Stimulated activated CD8-positive, alpha-beta memory T cell treated with anti-CD3 and anti-CD28 coated beads, Interleukin-7, amount 100 ng/mL, for 4 hours (primary cell): ENCODE measurements around the gene GPRASP3.
"Not testable (repeated sequence)": the region's sequence is repeated elsewhere in the genome, so short reads cannot be mapped to it uniquely, and the experiment has no call there.

ENCODE experiments used
- DNase-seq, 2 donors: peaks; one replicate each; pipeline ENCODE4 v3.0.0-alpha.2; 2020; ENCODE audit warnings: low read depth in 2 of 2

Gene GPRASP3, protein sequence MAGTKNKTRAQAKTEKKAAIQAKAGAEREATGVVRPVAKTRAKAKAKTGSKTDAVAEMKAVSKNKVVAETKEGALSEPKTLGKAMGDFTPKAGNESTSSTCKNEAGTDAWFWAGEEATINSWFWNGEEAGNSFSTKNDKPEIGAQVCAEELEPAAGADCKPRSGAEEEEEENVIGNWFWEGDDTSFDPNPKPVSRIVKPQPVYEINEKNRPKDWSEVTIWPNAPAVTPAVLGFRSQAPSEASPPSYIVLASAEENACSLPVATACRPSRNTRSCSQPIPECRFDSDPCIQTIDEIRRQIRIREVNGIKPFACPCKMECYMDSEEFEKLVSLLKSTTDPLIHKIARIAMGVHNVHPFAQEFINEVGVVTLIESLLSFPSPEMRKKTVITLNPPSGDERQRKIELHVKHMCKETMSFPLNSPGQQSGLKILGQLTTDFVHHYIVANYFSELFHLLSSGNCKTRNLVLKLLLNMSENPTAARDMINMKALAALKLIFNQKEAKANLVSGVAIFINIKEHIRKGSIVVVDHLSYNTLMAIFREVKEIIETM

DNA sequence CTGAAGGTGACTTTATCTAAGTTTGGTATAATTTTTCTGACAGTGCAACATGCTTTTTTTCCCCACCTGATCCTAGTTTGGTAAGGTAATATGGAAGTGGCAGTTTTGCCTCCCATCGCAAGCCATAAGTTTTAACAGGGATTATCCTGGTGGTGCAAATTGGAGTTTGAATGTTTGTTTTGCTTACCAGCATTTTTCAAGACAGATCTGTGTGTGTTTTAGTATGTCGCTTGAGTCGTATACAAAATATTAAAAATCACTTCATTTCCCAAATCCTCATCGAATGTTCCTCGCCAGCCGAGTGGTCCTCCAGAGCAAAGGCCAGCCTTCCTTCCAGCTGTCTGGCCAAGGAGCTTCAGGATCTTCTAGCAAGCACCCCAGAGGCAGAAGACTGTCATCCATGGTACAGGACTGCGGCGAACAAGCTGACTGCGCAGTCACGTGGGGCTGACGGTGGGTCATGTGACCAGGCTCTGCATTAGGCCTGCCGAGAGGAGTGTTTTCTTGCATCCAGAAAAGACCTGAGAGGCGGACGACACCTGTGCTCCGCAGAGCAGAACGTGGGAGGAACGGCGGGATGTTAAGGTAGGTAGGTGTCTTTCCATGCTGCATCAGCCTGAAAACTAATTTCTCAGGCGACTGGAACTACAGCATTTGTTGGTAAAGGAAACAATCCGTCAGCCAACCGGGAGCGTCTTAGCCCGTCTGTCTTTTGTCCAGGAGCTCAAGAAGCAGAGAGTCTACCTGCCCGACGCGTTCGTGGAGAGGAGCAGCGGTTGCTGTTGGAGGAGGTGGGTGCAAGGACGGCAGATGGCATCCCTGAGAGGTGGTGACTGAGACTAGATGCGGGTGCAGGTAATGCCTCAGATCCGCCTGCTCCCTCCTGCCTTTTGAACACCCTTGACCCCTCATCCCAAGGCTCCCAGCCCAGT lies at the start of gene GPRASP3:
Gene GPRASP3, plus strand, starts transcription at position 507 of the 932 bp plus-strand sequence. CDS start 28,253 bp downstream, outside the sequence.
- DNase-seq: peak; percentile 41 to 65

DNA sequence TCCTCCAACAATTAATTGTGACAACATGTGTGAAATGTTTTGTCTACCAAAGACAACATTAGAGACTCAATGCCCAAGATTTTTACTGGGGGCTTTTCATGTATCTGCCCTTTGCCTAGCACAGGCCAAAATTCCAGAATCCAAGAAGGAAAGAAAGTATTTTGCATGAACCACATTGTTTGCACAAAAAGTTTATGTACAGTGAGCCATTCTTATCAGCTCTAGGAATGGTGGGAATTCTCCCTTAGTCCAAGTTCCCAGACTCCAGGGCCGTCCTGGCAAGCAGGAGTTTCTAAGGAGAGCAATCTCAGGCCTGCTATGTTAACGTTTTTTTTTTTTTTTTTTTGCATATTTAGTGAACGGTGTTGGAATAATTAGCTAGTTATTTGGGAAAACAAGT lies 47.7 kb upstream of the GPRASP3 start:
- no peak for DNase-seq

DNA sequence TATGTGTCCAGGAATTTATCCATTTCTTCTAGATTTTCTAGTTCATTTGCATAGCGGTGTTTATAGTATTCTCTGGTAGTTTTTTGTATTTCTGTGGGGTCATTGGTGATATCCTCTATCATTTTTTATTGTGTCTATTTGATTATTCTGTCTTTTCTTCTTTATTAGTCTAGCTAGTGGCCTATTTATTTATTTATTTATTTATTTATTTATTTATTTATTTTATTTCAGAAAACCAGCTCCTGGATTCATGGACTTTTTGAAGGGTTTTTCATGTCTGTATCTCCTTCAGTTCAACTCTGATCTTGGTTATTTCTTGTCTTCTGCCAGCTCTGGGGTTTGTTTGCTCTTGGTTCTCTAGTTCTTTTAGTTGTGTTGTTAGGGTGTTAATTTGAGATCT lies 43.1 kb upstream of the GPRASP3 start:
- not testable (repeated sequence) for DNase-seq

DNA sequence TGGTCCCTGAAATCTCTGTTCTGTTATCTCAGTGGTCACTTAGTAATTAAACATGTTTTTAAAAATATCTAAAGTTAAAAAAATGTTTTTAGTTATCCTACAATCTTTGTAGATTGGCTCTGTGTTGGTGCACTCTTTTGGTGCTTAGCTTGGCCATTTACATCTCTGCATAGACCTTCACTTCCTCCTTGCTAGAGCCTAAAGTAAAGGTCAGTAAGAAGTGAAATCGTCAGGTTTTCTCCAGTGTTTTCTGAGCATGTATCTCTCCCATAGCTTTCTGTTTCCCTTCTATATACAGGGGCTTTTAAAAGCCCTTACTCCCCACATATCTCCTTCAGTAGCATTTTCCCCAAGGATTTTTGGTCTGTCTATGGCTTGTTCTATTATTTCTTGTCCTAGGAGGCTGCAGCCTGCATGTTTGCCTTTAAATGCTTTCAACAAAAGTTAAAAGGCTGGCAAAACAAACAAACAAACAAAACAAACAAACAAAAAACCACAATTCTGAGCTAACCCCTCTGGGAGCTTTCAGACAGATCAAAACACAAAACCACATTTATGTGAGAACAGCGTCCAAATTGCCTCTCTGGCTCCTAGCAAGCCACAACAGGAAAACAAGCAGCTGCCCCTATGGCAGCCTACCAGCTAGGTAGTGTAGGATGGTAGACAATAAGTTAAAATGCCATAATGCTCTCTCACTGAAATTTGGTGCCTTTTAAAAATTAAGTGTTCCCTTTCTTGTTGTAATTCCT lies 35.6 kb upstream of the GPRASP3 start:
- no peak for DNase-seq

DNA sequence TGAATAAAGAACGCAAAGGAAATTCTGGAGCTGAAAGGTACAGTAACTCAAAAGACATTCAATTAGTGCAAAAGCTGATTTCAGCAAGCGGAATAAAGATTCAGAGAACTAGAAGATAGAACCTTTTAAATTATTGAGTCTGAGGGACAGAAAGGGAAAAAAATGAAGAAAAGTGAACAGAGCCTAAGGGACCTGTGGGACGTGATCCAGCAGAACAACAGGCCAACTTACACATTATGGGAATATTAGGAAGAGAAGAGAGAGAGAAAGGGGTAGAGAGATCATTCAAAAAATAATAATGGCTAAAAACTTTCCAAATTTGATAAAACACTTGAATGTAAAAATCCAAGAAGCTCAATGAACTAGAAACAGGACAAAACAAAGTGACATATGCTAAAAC lies 25.8 kb upstream of the GPRASP3 start:
- DNase-seq: no peak

DNA sequence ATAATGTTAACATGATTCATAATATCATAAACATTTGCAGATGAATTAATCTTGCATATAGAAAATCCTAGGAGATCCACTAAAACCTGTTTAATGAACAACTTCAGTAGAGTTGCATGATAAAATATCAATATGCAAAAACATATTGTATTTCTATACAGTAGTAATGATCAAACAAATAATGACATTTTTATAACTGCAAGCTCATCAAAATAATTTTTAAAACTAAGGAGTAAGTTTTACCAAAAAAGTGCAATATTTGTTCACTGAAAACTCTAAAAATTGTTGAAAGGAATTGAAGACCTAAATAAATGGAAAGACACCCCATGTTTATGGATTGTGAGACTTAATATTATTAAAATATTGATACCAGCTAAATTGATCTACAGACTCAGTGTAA lies 24.2 kb upstream of the GPRASP3 start:
- no peak for DNase-seq

DNA sequence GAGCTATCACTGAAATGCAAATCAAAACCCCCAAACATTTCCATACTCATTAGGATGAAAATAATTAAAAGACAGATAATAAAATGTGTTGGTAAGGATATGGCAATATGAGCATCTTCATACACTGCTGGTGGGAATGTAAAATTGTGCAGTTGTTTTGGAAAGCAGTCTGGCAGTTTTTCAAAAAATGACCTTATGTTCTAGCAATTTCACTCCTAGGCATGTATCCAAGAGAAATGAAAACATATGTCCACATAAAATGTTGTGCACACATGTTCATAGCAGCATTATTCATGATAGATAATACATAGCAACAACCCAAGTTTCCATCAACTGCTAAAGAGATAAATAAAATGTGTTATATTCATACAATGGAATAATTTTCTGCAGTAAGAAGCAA lies 23.0 kb upstream of the GPRASP3 start:
- DNase-seq: no peak

DNA sequence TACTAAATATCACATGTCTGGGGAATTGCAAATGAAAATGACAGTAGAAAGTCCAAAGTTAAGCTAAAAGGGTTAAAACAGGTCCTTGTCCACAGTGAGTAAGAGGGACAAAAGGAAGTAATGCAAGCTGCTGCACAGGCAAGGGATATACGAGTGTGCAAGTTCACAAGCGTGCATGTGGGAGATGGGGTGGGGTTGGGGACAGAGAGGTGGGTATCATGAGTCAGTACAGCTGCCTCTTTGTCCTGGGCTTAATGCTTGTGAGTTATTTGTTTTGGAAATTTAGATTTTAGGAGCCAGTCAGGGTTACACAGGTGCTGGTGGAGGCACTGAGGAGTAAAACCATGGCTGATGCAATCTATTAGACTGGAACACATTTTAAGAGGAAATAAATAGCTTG lies 11.6 kb upstream of the GPRASP3 start:
- DNase-seq: no peak

DNA sequence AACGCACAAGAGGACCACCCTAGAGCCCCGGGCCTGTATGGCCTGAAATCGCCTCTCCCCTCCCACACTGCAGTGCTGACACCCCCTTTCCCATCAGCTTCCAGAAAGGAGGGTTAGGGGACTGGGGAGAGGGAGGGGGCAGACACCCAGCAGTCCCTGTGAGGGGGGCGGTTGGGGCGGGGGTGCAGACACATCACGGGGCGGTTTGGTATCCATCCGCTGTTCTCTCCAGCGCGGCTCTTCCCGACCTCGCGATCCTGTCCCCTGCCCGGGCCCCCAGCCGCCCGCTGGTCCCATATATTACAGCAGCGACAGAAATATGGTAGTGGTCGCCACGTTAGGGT lies 8.7 kb upstream of the GPRASP3 start:
- DNase-seq: no peak

DNA sequence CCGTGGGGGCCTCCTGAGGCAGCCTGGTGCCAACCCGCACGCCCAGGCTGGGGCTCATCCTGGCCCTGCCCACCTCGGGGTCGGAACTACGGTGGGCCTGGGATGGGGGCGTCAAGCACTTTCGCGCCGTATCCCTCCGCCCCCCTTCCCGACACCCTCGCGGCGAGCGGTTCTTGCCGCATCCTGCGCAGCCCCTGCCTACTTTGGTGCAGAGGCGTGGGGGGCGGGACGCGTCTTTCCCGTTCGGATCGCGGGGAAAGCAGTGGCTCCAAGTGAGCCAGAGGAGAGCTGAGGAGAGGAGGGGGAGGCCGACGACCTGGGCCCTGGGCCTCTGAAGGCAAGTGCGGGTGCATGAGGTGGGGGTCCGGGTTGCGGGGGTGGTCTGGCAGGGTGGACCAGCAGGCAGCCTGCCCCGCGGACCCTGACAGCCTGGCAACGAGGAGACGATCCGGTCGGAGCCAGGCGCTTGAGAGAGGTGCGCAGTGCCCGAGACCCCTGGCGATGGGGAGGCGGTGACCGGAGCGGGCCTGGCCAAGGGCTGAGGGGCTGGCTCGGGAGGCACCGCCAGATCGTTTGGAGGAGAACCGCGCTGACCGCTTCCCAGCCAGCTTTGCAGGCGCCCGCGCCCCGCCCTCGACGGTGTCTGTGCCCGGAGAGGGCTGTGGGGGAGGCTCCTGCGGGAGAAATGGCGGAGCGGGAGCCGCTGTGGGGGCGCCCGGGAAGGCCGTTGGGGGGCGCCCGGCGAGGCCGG lies 8.2 kb upstream of the GPRASP3 start, which contains the start of gene GPRASP2:
Gene GPRASP2, plus strand, starts transcription at position 233 of the 751 bp plus-strand sequence. CDS start 2,422 bp downstream, outside the sequence.
- no peak for DNase-seq

DNA sequence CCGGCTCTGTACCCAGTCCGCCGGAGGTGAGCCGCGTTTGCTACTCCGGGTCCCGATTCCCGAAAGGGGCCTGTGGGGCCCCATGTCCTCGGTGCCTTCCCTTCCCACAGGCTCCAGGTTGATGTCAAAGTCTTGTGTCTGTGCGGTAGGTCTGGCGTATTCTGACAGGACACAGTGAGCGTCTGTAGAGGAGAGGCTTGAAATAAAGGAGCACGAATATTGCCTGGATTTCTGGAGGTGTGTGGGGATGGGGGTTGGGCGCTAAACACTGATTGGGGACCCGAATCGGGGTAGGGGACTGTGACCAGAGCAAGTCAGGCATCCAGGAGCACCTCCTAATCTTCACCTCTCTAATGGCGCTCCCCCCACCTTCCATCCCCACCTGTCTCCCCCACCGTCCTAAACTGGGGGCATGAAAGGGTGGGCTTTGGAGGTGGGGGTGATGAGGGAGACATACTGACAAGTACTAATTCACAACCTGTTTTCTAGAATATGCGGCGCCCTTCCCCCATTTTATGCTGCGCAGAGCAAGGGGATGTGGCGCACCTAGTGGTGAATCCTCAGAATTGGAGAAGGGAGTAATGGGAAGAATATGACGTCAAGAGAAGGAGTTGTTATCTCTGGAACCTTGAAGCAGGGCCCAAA lies 7.4 kb upstream of the GPRASP3 start:
- DNase-seq: no peak

DNA sequence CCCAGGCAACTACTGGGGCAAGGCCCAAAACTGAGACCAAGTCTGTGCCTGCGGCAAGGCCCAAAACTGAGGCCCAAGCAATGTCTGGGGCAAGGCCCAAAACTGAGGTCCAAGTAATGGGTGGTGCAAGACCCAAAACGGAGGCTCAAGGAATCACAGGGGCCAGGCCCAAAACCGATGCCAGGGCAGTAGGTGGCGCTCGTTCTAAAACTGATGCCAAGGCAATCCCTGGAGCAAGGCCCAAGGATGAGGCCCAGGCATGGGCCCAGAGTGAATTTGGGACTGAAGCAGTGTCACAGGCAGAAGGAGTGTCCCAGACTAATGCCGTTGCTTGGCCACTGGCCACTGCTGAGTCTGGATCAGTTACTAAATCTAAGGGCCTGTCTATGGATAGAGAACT lies 5.5 kb upstream of the GPRASP3 start:
- no peak for DNase-seq

DNA sequence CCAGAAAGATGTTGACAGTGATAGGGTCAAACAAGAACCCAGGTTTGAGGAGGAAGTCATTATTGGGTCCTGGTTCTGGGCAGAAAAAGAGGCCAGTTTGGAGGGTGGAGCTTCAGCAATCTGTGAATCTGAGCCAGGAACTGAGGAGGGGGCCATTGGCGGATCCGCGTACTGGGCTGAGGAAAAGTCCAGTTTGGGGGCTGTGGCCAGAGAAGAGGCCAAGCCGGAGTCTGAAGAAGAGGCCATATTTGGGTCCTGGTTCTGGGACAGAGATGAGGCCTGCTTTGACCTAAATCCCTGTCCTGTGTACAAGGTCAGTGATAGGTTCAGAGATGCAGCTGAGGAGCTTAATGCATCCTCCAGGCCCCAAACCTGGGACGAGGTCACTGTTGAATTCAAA lies 4.6 kb upstream of the GPRASP3 start:
- no peak for DNase-seq

DNA sequence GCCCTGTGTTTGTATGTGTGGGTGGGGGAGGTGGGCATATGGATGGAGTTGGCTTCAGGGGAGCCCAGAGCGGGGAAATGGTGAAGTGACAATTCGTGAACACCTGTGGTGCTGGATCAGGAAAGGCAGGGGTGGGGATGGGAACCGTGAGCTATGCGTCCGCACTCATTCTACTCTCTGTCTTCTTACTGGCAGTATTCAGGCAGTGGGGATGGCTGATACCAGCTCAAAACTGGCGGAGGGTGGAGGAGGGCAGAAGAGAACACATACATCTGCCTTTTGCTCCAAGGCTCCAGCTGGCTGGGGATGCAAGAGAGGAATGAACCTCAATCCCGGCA lies 595 bp downstream of the GPRASP3 start:
- DNase-seq: not testable (repeated sequence)

DNA sequence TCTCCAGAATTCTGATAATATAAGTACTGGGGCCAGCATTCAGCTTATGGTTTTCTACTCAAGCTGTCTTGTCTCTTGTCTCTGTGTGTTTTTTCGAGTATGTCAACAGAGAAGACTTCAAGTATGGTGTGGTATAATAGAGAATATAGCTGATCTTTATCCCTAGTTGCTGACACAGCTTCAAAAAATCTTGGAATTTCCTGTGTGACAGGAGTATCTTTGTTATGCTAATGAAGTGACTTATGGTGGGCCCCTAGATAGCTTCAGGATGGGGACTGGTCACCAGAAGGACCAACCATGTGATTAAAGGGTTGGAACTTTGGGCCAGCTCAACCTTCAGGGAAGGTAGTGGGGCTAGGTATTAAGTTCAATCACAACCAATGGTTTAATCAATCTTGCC lies 2.9 kb downstream of the GPRASP3 start:
- no peak for DNase-seq

DNA sequence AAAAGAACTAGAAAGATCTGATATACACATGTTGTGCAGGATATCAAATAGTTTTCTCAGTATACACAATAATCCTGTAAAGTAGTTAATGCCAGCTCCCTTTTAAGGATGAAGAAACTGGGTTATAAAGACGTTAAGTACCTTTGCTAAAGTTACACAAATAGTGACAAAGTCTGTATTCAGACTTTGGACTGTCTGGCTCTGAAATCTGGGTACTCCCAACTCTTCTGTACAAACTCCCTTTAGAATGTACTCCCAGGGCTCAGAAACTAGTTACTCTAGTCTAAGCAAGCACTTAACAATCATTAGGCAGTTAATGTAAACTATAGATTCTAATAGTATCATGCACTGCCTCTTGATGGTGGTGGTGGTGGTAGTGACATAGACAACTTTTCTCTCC lies 7.2 kb downstream of the GPRASP3 start:
- no peak for DNase-seq

DNA sequence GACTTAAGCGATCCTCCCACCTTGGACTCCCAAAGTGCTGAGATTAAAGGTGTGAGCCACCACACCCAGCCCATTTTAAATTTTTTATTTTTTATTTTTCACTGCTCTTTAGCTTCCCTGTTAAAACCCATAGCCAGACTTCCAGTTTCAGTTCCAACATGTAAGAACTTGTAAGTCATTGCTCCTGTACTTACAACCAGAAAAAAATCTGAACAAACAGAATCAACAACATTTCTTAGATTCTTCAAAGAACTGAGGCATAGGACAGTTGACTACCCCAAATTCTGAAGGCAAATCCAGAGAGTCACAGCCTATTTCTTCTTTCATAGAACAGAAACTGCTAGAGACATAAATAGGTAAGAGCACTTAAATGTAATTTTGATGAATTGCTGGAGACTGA lies 8.1 kb downstream of the GPRASP3 start:
- no peak for DNase-seq

DNA sequence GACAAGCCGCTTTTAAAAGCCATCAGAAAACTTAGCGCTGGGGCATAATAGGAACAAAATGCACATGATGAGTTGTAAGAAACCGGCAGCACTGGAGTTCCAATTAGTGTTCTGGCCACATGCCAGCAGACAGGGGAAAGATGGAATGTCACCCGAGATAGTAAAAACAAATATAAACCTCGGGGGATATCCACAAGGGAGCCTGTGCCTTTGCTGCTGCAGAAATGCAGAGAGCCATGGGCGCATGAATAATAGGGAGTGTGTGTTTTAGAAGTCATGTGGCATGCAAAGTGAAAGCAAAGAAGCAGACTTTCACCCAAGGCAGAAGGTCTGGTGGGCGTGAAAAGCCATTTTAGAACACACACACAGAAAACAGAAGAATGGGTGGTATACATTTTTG lies 19.1 kb downstream of the GPRASP3 start:
- no peak for DNase-seq

DNA sequence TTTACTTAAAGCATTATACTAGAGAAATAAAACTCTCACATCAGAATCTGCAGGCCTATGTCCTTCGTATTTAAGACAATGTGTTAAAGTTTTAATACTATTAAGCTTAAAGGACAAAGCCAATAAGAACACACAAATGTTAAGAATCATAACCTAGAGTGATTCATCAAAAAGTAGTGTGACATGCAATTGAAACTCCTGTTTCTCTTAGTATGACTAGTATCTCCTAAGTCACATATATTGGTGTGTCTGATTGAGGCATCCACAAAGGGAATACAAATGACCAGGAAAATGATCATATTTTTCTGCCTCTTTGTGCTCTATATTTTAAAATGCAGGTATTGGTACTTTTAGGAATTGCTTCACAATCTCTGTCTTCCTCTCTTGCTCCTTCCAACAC lies 23.8 kb downstream of the GPRASP3 start:
- no peak for DNase-seq

DNA sequence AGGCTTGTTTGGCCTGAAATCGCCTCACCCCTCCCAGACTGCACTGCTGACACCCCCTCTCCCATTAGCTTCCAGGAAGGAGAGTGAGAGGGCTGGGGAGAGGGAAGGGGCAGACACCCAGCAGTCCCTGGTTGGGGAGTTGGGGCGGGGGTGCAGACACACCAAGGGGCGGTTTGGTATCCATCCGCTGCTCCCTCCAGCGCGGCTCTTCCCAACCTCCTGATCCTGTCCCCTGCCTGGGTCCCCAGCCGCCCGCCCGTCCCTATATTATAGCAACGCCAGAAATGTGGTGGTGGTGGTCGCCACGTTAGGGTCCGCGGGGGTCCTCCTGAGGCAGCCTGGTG lies 24.9 kb downstream of the GPRASP3 start:
- no peak for DNase-seq
